GM21360 (cell line): ENCODE measurements around the gene AQP5.
A peak's percentile ranks its signal among the peaks of the same experiment; 100 is the strongest.

Experiments used
- ATAC-seq: cut with Tn5 transposase; IDR thresholded peaks from one replicate; pipeline ENCODE4 v1.9.1; 2021; ENCODE audit warnings: mild to moderate bottlenecking, moderate library complexity; ENCODE audit not compliant: unreplicated experiment

The AQP5 gene

DNA sequence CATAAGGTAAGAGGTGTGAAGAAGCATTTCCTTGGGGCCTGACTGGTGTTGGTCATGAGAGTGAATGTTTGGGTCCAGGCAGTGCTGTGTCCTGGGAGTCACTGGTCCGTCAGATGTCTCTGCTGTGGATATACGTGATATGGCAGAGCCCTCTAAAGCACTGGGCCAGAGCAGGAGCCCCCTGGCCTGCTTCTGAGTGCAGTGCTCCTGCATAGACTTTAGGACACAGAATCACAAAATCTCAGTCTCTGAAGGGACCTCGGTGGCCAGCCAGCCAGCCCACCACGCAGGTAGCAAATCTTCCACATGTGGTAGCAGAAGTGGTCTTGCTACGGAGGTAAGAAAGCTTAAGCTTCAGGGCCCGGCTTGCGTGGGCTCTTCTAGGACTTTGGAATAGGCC lies 29.6 kb upstream of the AQP5 start:
- ATAC-seq = no peak

DNA sequence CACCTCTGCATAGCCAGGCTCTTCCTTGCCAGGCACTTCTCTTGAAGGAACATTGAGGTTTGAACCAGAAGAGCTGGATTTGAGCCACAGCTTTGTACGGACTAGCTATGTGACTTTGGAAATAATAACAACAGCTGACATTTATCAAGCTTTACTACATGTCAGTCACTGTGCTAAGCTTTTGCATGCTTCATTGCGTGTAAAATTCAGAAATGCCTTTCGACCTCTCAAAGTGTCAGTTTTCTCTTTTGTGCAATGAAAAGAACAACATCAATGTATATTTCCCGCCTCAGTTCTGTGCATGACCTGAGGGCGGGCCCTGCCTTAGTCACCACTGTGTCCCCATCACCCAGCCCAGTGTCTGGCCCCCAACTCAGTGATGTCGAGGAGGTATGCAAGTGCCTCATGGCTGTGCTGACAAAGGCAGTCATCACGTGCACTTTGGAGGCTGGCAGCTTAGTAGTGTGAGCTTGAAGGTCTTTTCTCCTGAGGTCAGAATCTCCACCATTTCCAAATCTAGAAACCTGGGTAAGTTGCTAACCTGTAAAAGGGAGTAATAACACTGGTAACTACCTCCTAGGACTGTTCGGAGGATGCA lies 29.0 kb upstream of the AQP5 start:
- ATAC-seq = no peak

DNA sequence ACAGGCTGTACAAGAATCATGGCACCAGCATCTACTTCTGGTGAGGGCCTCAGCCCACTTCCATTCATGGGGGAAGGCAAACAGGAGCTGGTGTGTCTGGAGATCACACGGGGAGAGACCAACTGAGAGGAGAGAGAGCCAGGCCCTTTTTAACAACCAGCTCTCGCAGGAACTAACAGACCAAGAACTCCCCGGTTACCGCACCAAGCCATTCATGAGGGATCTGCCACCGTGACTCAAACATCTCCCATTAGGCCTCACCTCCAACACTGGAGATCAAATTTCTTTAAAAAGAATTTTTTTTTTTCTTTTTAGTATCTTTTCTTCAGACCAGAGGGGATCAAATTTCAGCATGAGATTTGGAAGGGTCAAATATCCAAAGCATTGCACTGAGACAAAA lies 27.9 kb upstream of the AQP5 start:
- ATAC-seq = no peak

DNA sequence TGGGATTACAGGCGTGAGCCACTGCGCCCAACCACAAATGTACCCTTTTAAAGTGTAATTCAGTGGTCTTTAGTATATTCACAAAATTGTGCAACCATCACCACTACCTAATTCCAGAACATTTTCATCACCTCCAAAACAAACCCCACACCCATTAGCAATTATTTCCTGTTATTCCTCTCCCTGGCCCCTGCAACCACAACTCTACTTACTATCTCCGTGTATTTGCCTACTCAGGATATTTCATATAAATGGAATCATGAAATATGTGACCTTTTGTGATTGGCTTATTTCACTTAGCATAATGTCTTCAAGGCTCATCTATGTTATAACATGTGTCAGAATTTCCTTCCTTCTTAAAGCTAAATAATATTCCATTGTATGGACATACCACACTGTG lies 27.2 kb upstream of the AQP5 start:
- no peak for ATAC-seq

DNA sequence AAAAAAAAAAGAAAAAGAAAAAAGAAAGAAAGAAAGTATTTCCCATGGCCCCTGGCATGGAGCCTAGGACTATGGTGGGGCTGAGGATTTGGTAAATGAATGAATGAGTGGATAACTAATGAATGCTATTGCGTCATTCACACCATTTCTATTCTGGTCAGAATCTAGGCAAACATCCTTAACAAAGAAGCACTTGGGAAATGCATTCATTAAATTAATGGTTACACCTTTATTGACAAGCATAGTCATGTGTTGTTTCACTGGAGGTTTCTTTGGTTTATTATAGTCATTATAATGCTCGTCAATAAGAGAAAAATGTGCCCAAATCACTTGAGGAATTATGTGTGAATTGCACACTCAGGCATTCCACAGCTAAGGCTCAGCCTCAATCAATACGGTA lies 24.7 kb upstream of the AQP5 start:
- no peak for ATAC-seq

DNA sequence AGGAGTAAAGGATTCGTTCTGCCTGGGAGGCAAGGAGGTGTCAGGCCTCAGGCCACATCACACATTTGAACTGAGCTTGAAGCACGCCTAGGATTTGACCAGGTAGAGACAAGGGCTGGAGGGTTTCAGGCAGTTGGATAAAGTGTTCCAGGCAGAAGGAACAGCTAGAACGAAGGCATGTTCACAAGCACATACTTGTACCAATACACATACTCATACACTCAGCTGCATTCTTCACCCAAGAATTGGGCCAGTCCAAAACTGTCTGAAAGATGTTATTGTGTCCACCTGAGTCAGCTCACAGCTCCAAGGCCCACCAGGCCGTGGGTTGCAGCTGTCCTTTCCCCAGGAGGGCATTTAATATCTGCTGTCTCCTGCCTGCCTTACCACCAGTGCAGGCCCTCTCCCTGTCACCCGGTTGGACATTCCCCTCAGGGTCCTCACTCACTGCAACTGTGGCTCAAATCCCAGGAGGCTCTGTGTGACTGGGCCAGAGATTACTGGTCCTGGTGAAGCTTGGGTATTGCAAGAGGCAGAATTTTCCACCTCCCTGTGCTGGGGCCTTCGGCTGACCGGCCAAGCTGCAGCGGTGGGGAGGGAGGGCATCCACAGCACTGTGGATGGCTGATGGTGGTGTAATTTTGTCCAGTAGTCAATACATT lies 23.9 kb upstream of the AQP5 start:
- no peak for ATAC-seq

DNA sequence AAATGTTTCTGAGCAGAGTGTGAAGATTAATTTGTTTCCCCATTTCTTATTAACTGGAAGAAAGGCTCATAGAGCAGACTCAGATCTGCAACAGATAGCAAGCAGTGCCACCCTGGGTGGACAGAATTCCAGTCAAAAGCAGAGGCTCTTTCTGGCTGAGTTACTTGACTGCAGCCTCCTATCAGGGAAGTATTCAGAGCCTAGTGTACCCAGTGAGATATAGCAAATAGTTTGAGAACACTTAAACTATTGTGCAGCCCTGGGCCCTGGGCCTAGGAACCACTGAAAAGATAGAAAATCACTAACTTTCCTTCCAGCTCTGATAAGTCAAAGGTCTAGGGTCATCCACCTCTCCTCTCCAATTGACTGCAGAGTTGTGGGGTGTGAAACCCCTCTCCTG lies 22.4 kb upstream of the AQP5 start:
- no peak for ATAC-seq

DNA sequence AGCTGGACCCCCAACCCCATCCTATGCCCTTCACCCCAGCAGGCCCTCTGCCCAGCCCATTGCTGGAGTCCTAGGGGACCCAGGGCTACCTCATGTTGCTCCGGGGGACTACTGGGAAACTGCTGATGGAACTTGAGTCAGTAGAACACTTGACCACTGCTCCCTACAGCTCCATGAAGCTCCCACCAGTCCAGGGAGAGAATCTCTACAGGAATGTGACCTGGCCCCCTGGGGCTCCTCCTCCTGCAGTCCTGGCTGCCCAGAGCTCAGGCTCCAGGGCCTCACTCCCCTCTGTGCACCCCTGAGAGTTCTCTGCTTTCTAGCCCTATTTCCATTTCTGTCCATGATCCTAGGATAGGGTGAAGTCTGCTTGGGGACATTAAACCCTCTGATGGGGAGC lies 22.0 kb upstream of the AQP5 start:
- ATAC-seq = no peak

DNA sequence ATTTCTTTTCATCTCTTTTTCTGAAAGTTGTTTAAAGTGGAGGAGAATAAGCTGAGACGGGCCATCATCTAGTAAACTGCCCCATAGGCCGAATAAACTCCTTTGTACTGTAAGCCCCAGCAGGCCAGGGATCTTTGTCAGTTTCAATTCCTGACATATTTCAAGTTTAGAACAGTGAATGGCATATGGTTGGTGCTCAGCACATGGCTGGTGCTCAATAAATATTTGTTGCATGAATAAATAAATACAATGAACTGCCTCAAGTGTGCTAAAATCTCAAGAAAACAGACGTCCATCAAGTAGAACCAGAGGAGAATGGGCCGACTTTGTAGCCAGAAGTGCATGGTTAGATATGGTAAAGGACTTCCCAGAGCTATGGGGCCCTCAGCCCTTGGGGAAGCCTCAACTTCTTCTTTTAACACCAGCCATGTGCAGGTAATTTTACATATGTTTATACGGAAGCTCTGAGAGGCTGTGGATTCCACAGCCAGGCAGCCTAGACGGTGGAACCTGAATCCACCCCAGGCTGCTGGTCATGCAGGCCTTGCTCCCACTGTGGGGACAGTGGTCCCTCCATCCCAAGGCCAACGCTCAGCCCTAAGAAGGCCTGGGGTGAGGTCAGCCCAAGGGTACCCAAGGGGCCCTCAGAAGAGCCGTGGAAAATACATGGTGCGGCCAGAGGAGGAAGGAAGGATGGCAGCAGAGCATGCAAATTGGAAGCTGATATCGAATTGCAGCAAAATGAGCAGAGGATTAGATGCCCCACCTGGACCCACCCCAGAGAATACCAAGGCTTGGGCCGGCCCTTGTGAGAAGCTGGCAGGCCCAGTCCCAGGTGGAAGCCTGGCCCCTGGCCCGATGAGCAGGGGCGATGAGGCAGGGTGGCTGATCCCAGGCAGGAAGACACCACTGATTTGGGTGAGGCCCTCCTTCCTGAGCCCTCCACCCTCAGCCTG lies 19.8 kb upstream of the AQP5 start:
- ATAC-seq = no peak

DNA sequence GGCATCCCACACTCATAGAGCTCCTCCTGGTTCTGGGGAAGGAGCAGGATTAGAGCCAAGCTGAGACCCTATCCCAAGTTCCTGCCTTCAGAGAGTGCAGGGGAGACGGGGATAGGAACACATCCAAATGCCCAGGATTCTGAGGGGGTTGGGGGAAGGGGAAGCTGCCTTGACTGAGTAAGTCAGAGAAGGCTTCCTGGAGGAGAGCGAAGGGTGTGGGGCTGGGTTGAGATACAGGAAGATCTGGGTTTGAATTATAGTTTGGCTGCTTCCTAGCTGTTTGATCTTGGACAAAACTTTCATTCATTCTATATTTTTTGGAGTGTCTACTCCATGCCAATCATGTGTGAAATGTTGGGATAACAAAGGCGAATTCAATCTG lies 19.2 kb upstream of the AQP5 start:
- ATAC-seq = no peak

DNA sequence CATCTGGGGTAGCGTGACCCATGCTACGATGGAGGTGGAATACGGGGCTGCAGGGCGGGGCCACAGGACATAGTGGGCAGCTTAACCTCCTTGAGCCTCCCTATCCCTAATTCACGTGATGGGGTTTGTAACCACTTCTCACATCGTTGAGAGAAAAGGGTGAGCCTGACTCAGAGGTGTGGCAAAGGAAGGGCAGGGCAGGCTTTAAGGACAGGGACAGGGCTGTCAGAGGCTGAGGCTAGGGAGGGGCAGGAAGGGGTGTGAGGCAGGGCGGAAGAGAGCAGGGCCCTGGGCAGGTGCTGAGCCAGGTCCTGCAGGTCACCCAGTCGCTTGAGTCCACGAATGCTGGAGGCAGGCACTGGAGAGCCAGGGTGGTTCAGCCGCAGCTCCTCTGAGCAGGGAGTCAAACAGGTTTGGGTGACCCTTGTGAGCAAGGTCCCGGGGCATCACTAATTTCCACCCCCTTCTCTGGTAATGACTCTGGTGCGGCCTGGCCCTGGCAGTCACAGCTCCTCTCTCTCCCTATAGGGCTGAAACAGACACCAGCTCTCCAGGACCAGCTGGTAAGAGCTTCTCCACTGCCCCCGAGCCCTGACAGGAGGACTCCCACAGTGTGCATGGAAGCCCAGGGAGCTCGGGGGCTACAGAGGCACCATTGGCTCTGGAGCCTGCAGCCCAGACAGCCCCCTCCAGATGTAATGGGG lies 18.6 kb upstream of the AQP5 start:
- ATAC-seq = no peak

DNA sequence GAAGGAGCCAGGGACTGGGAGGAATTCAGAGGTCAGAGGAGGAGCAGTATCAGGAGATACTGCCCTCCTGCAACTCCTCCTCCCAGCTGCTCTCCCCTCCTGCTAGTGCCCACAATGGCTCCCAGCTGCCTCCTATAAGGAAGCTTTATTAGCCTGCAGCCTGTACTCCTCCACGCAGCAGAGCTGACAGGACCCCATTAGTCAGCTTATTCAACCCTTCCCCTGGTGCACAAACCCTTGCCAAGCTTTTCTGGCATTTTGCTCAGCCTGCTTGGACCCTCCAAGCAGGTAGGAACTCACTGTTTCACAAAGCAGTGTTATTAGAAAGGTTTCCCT lies 18.1 kb upstream of the AQP5 start:
- no peak for ATAC-seq

DNA sequence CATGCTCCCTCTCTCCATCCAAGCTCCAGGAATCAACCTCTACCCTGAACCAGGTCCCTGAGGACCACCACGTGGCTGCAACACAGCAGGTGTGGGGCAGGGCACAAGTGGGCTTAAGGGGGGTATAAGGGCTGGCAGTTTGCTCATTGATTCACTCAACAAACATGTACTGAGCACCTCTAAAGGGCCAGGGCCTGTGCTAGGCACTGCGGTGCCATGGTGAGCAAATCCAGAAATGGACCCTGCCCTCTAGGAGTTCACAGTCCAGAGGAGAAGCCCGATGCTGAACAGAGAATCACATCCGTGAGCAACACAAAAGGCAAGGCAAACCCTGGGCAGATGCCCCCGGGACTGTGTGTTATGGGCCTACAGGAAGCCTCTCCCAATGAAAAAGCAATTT lies 17.6 kb upstream of the AQP5 start:
- no peak for ATAC-seq

DNA sequence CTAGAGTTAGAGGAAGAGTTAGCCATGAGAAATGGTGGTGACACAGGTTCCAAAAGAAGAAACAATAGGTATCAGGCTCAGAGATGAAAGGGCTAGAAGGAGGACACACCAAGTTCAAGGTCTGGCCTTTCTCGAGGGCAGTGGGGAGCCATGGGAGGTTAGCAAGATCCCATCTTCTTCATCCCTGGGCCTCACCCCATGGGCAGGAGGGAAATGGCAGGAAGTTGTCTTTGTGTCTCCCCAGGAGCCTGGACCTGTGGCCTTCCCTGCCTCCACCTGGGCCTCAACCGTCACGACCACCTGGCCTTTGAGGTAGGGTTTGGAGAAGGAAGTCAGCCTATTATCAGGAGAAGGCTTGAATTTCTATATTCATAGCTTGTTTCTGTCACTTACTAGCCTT lies 17.0 kb upstream of the AQP5 start:
- ATAC-seq = no peak

DNA sequence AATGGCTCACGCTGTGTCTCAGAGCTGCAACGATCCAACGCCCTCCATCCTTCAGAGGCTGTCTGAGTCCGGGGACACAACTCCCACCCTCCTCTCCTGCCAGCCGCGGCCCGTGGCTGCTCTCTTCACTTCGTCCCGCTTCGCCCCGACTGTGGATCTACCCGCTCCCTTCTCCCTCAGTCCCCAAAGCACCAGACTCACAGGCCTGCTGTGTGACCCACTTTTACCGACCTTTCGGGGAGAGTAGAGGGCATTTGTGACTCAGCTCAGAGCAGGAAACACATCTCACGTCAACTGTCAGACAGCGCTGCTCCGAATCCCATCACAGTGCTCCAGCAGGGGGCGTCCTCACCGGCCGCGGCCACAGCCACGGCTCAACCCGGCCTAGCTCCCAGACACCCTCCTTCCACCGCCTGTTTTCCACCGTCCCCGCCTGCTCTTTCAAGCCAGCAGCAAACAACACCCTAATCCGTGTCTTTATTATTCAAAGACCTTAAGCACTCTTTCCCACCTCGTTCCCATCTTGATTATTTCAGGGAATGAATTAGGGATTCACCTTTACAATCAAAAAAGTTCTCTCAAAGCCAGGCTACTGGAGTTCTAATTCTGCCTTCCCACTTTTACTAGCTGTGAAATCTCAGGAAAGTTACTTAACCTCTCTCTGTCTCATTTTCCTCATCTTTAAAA lies 16.1 kb upstream of the AQP5 start:
- peak; percentile 73 for ATAC-seq

DNA sequence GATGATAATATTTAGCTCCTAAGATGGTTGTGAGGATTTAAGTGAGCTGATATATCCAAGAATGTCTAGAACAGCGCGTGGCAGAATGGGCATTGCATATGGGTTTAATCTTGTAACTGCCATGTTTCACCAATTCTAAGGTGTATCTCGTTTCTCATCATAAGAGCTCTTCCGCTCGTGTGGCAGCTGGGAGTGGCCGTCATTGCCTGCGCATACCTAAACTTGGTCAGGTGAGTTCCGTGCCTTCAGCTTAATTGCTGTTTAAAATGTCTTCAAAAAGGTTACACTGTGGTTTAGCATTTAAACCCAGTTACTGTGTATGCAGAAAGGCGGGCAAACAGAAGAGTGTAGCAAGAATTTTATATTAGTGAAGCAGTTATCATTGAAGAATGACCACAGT lies 15.6 kb upstream of the AQP5 start:
- no peak for ATAC-seq

DNA sequence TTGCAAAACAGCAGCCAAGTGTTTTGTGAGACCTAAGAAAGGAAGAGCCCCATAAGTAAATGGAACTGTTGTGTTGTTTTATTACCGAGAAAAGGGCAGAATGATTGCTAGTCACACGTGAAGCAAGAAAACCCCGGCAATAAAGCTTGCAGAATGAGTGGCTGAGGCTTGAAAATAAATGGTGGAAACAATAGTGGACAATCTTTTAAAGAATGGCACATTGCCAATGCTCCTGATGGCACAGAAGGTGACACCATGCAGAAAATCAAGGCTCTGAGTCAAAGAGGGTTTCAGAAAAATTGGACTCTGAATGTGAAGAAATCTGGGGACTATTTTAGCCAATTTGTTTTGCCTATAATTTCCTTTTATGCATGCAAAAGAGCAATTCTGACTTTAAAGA lies 15.2 kb upstream of the AQP5 start:
- ATAC-seq = no peak

DNA sequence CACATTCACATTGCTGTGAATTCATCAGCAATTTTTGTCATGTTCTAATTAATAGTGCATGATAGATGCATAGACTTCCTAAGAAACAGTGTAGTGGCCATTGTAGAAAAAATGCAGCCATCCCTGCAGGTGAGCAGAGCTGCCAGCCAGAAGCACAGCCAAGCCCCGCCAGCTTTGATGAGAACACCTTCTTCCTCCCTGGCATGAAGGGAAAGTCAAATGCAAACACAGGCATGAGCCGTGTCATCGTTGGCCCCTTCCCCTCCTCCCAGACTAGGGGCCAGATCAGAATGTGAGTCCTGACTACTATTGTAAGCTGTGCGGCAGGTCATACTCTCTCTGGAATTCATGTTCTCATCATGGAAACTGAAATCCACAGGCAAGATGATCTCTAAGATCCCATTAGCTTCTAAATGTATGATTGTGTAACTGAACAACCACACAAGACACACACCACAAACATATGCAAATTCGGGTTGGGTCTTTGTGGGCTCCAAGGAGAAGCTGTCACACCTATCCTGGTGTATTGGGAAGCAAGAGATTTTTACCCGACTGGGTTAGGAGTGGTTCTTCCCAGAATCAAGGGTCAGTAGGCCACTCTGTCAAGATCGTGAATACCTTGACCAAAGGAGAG lies 14.0 kb upstream of the AQP5 start:
- no peak for ATAC-seq

DNA sequence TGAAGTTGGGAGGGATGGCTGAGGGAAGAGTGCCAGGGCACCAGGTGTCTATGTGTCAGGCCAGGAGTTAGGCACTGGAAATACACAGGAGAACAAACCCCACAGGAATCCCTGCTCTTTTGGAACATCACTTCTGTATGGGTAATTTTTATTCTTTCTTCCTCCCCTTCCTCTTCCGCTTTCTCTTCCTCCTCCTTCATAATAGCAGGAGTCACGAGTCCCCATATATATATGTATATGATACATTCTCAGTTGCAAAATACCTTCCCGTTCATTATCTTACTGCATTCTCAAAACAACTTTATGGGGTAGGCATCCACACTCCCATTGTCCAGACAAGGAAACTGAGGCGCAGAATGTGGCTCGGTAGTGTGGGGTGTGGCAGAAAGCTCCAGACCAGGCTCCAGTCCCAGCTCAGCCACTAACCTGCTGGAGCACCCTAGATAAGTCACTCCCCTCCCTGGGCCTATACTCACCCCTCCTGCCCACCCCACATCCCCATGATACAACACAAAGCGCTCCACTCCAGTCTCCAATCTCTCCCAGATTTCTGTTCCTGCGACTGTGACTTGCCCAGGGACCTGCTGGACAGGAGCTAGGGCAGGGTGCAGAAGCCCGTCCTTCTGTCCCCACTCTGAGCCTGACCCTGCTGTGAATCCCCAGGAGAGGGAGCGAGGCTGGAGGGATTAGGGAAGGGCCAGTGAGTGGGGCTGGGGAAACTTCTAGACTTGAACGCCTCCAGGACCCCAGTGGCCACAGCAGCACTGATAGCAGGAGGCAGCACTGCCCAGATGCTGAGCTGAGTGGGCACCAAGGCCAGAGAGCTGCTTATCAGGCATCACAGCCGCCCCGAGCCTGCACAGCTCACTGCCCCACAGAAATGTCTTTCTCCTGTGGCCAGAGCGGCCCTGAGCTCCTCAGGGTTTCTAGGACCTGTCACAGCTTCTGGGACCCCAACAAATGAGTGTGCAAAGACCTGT lies 12.5 kb upstream of the AQP5 start:
- ATAC-seq = no peak
